ENCODE results near the gene TPRN. TPM values are rescaled to one million over a fixed set of nuclear protein-coding genes. Genes with fewer than 3 reads are reported as not detected.
A peak's percentile ranks its signal among the peaks of the same experiment; 100 is the strongest.

The TPRN gene
- total and polyA plus RNA-seq, 8 donors = 48.7 to 110 (median 67.2) TPM

GRCh38 chr9:137146527-137146918 lies 54.0 kb downstream of the TPRN start:
- Histone ChIP-seq H3K27ac (no peak overlapping the region), H3K36me3 (no peaks in the 10 kb centered on the region), H3K4me3 (no peak overlapping the region), H3K27me3 (no peaks in the 10 kb centered on the region), H3K4me1 (no peaks in the 10 kb centered on the region), H3K9me3 (no peaks in the 10 kb centered on the region)
- no peak for TF ChIP-seq CTCF (IDR thresholded peaks at IDR 0.05)
- 42 to 49% methylated on average over 9 of the region's 9 CpGs for WGBS, 2 donors
- peak in 2 of 6 donors; percentile 16 to 45 for DNase-seq
- intact Hi-C loops (cut with DNase I) = no loop called here
- ATAC-seq = no peak
- no peak for FAIRE-seq

- DNase-seq = peak in 2 of 6 donors; percentile 27 to 60
- 34 to 45% methylated on average over 33 to 48 of the region's 49 CpGs for WGBS, 2 donors
- intact Hi-C loops (cut with DNase I) = no loop called here
- no peak overlapping the region for H3K27ac ChIP-seq
- H3K9me3 ChIP-seq = no peaks in the 10 kb centered on the region
- no peak for ATAC-seq
- no peaks in the 10 kb centered on the region for H3K4me1 ChIP-seq
- H3K4me3 ChIP-seq = no peak overlapping the region
- H3K36me3 ChIP-seq = no peaks in the 10 kb centered on the region
- no peak for FAIRE-seq
- TF ChIP-seq CTCF (IDR thresholded peaks at IDR 0.05) = no peak
- H3K27me3 ChIP-seq = no peaks in the 10 kb centered on the region
Observed at GRCh38 chr9:137145731-137146526, 54.6 kb downstream of the TPRN start.

- Histone ChIP-seq H3K9me3 (no peaks in the 10 kb centered on the region), H3K4me3 (no peak overlapping the region), H3K27me3 (peaks cover 0 to 3% (median 0%) of the 10 kb centered on the region in 4 donors), H3K27ac (no peak overlapping the region), H3K4me1 (peaks cover 0 to 3% (median 0%) of the 10 kb centered on the region in 3 donors), H3K36me3 (no peaks in the 10 kb centered on the region)
- FAIRE-seq = no peak
- intact Hi-C loops (cut with DNase I) = no loop called here
- 57 to 68% methylated on average over 4 of the region's 4 CpGs for WGBS, 2 donors
- ATAC-seq = no peak
- peak in 1 of 6 donors; percentile 11 for DNase-seq
- no peak for TF ChIP-seq CTCF (IDR thresholded peaks at IDR 0.05)
Observed at GRCh38 chr9:137143459-137143858, 57.1 kb downstream of the TPRN start.

- Histone ChIP-seq H3K36me3 (no peaks in the 10 kb centered on the region), H3K27me3 (peaks cover 0 to 7% (median 4%) of the 10 kb centered on the region in 4 donors), H3K4me1 (peaks cover 0 to 3% (median 0%) of the 10 kb centered on the region in 3 donors), H3K9me3 (no peaks in the 10 kb centered on the region), H3K4me3 (no peak overlapping the region), H3K27ac (no peak overlapping the region)
- FAIRE-seq = no peak
- no peak for TF ChIP-seq CTCF (IDR thresholded peaks at IDR 0.05)
- WGBS, 2 donors = 63 to 69% methylated on average over 23 to 24 of the region's 24 CpGs
- intact Hi-C loops (cut with DNase I) = no loop called here
- DNase-seq = peak in 1 of 6 donors; percentile 41
- no peak for ATAC-seq
Observed at GRCh38 chr9:137141976-137142936, 58.3 kb downstream of the TPRN start.

Small RNA genes lying within 50 kb of the gene (microRNA-seq; reads per million reads assigned to microRNA genes)
- gene MIR3621 = 0 reads per million in 2 donors

Other genes with a start within 250 kb of the TPRN start
Only the 30 nearest of the 32 such genes appear.
- gene PTGDS, start 223.2 kb downstream of the TPRN start, total RNA-seq = 10 to 100 TPM in 4 of 6 donors, 1 to 10 TPM in 2; 5.7 to 42.7 (median 25.8) TPM
- 10 to 100 TPM; 35.0 to 49.1 TPM for gene PTGDS, start 223.2 kb downstream of the TPRN start, polyA plus RNA-seq
- gene LCNL1, start 217.7 kb downstream of the TPRN start, total RNA-seq = under 1 TPM in 3 of 6 donors, not detected in 3; 0.12 to 0.17 (median 0.14) TPM
- under 1 TPM; 0.23 to 0.38 TPM for gene LCNL1, start 217.7 kb downstream of the TPRN start, polyA plus RNA-seq
- gene PAXX, start 208.3 kb downstream of the TPRN start, total RNA-seq = 10 to 100 TPM; 16.0 to 23.5 (median 20.0) TPM
- gene PAXX, start 208.3 kb downstream of the TPRN start, polyA plus RNA-seq = 100 to 1,000 TPM; 184 to 222 TPM
- under 1 TPM in 5 of 6 donors, not detected in 1; 0.24 to 0.44 (median 0.38) TPM for gene CLIC3, start 204.2 kb downstream of the TPRN start, total RNA-seq
- gene CLIC3, start 204.2 kb downstream of the TPRN start, polyA plus RNA-seq = 1 to 10 TPM; 1.1 to 1.3 TPM
- gene ABCA2, start 172.5 kb downstream of the TPRN start, total RNA-seq = 10 to 100 TPM; 16.2 to 32.6 (median 25.4) TPM
- gene ABCA2, start 172.5 kb downstream of the TPRN start, polyA plus RNA-seq = 10 to 100 TPM; 70.4 to 80.0 TPM
- under 1 TPM in 2 of 6 donors, not detected in 4; 0.18 to 0.19 TPM for gene FUT7, start 168.7 kb downstream of the TPRN start, total RNA-seq
- gene FUT7, start 168.7 kb downstream of the TPRN start, polyA plus RNA-seq = under 1 TPM in 1 of 2 donors, not detected in 1; 0.12 TPM
- gene NPDC1, start 154.6 kb downstream of the TPRN start, total RNA-seq = 10 to 100 TPM; 31.5 to 70.9 (median 36.8) TPM
- 100 to 1,000 TPM; 183 to 328 TPM for gene NPDC1, start 154.6 kb downstream of the TPRN start, polyA plus RNA-seq
- gene ENTPD2, start 146.7 kb downstream of the TPRN start, total RNA-seq = 1 to 10 TPM in 5 of 6 donors, under 1 TPM in 1; 0.91 to 4.5 (median 2.0) TPM
- 1 to 10 TPM; 4.5 to 6.5 TPM for gene ENTPD2, start 146.7 kb downstream of the TPRN start, polyA plus RNA-seq
- gene SAPCD2, start 130.2 kb downstream of the TPRN start, total RNA-seq = under 1 TPM; 0.04 to 0.97 (median 0.45) TPM
- under 1 TPM; 0.30 to 0.38 TPM for gene SAPCD2, start 130.2 kb downstream of the TPRN start, polyA plus RNA-seq
- 10 to 100 TPM in 1 of 6 donors, 1 to 10 TPM in 5; 5.2 to 13.6 (median 5.9) TPM for gene UAP1L1, start 123.2 kb downstream of the TPRN start, total RNA-seq
- 10 to 100 TPM; 10.5 to 14.4 TPM for gene UAP1L1, start 123.2 kb downstream of the TPRN start, polyA plus RNA-seq
- gene MAN1B1, start 113.8 kb downstream of the TPRN start, total RNA-seq = 10 to 100 TPM; 22.0 to 33.5 (median 26.0) TPM
- gene MAN1B1, start 113.8 kb downstream of the TPRN start, polyA plus RNA-seq = 10 to 100 TPM; 83.6 to 86.0 TPM
- 100 to 1,000 TPM in 2 of 6 donors, 10 to 100 TPM in 4; 87.3 to 113 (median 98.8) TPM for gene DPP7, start 86.0 kb downstream of the TPRN start, total RNA-seq
- gene DPP7, start 86.0 kb downstream of the TPRN start, polyA plus RNA-seq = 100 to 1,000 TPM; 497 to 526 TPM
- under 1 TPM in 4 of 6 donors, not detected in 2; 0.08 to 0.44 (median 0.22) TPM for gene GRIN1, start 61.6 kb downstream of the TPRN start, total RNA-seq
- gene GRIN1, start 61.6 kb downstream of the TPRN start, polyA plus RNA-seq = under 1 TPM; 0.21 to 0.53 TPM
- gene LRRC26, start 30.7 kb downstream of the TPRN start, total RNA-seq = under 1 TPM; 0.28 to 0.90 (median 0.49) TPM
- gene LRRC26, start 30.7 kb downstream of the TPRN start, polyA plus RNA-seq = not detected
- gene TMEM210, start 28.7 kb downstream of the TPRN start, total RNA-seq = not detected
- not detected for gene TMEM210, start 28.7 kb downstream of the TPRN start, polyA plus RNA-seq
- gene ANAPC2, start 12.2 kb downstream of the TPRN start, total RNA-seq = 10 to 100 TPM; 22.2 to 39.4 (median 31.5) TPM
- gene ANAPC2, start 12.2 kb downstream of the TPRN start, polyA plus RNA-seq = 100 to 1,000 TPM in 1 of 2 donors, 10 to 100 TPM in 1; 99.9 to 122 TPM
- 10 to 100 TPM; 30.8 to 45.2 (median 38.3) TPM for gene SSNA1, start 12.1 kb downstream of the TPRN start, total RNA-seq
- 10 to 100 TPM; 67.4 to 81.0 TPM for gene SSNA1, start 12.1 kb downstream of the TPRN start, polyA plus RNA-seq
- 10 to 100 TPM in 5 of 6 donors, 1 to 10 TPM in 1; 9.7 to 19.0 (median 13.1) TPM for gene TMEM203, start 4.9 kb upstream of the TPRN start, total RNA-seq
- 10 to 100 TPM; 16.9 to 22.8 TPM for gene TMEM203, start 4.9 kb upstream of the TPRN start, polyA plus RNA-seq
- gene NDOR1, start 5.0 kb upstream of the TPRN start, total RNA-seq = 10 to 100 TPM in 1 of 6 donors, 1 to 10 TPM in 5; 4.6 to 12.9 (median 6.5) TPM
- 10 to 100 TPM in 1 of 2 donors, 1 to 10 TPM in 1; 9.7 to 25.4 TPM for gene NDOR1, start 5.0 kb upstream of the TPRN start, polyA plus RNA-seq
- 1 to 10 TPM; 3.3 to 6.5 (median 3.4) TPM for gene RNF208, start 21.5 kb upstream of the TPRN start, total RNA-seq
- 10 to 100 TPM; 11.4 to 20.7 TPM for gene RNF208, start 21.5 kb upstream of the TPRN start, polyA plus RNA-seq
- gene CYSRT1, start 24.4 kb upstream of the TPRN start, total RNA-seq = under 1 TPM in 2 of 6 donors, not detected in 4; 0.22 to 0.32 TPM
- gene CYSRT1, start 24.4 kb upstream of the TPRN start, polyA plus RNA-seq = 1 to 10 TPM in 1 of 2 donors, under 1 TPM in 1; 0.87 to 1.3 TPM
- under 1 TPM in 1 of 6 donors, not detected in 5; 0.09 TPM for gene RNF224, start 26.8 kb upstream of the TPRN start, total RNA-seq
- gene RNF224, start 26.8 kb upstream of the TPRN start, polyA plus RNA-seq = under 1 TPM; 0.61 TPM
- under 1 TPM in 2 of 6 donors, not detected in 4; 0.12 to 0.19 TPM for gene SLC34A3, start 30.2 kb upstream of the TPRN start, total RNA-seq
- gene SLC34A3, start 30.2 kb upstream of the TPRN start, polyA plus RNA-seq = under 1 TPM; 0.21 to 0.42 TPM
- 10 to 100 TPM; 40.9 to 87.6 (median 64.7) TPM for gene TUBB4B, start 40.5 kb upstream of the TPRN start, total RNA-seq
- 100 to 1,000 TPM in 1 of 2 donors, 10 to 100 TPM in 1; 96.2 to 143 TPM for gene TUBB4B, start 40.5 kb upstream of the TPRN start, polyA plus RNA-seq
- not detected for gene STPG3, start 50.5 kb upstream of the TPRN start, total RNA-seq
- gene STPG3, start 50.5 kb upstream of the TPRN start, polyA plus RNA-seq = under 1 TPM in 1 of 2 donors, not detected in 1; 0.23 TPM
- gene NELFB, start 54.6 kb upstream of the TPRN start, total RNA-seq = 10 to 100 TPM; 22.3 to 34.0 (median 29.0) TPM
- 10 to 100 TPM; 28.7 to 34.2 TPM for gene NELFB, start 54.6 kb upstream of the TPRN start, polyA plus RNA-seq
- gene TOR4A, start 77.0 kb upstream of the TPRN start, total RNA-seq = 1 to 10 TPM; 2.5 to 6.8 (median 4.3) TPM
- gene TOR4A, start 77.0 kb upstream of the TPRN start, polyA plus RNA-seq = 1 to 10 TPM; 1.4 to 3.0 TPM
- 10 to 100 TPM in 4 of 6 donors, 1 to 10 TPM in 2; 7.5 to 23.4 (median 13.6) TPM for gene NRARP, start 101.5 kb upstream of the TPRN start, total RNA-seq
- gene NRARP, start 101.5 kb upstream of the TPRN start, polyA plus RNA-seq = 1 to 10 TPM; 1.3 to 2.7 TPM
- gene EXD3, start 222.4 kb upstream of the TPRN start, total RNA-seq = 10 to 100 TPM in 3 of 6 donors, 1 to 10 TPM in 3; 8.1 to 16.5 (median 10.4) TPM
- 10 to 100 TPM; 43.1 to 57.3 TPM for gene EXD3, start 222.4 kb upstream of the TPRN start, polyA plus RNA-seq
- gene NOXA1, start 222.7 kb upstream of the TPRN start, total RNA-seq = 10 to 100 TPM in 3 of 6 donors, 1 to 10 TPM in 3; 6.6 to 15.0 (median 10.0) TPM
- 10 to 100 TPM; 40.0 to 45.5 TPM for gene NOXA1, start 222.7 kb upstream of the TPRN start, polyA plus RNA-seq